Smooth muscle cell (in vitro differentiated cells): ENCODE data around the gene A2ML1. TPM values are rescaled to one million over a fixed set of nuclear protein-coding genes. Genes with fewer than 3 reads are reported as not detected.
"Not testable (repeated sequence)": the region's sequence is repeated elsewhere in the genome, so short reads cannot be mapped to it uniquely, and the experiment has no call there.

Experiments used
- DNase-seq: peaks from one replicate; lab custom pipeline; 2025; ENCODE audit not compliant: unreplicated experiment; lab: John Stamatoyannopoulos, UW
- H2AFZ ChIP-seq: fragments of 200-600 bp; sonication (generic); 2 replicates; pipeline ENCODE4 v1.6.0; 2016; ENCODE audit warnings: antibody characterized with exemption, low read depth, mild to moderate bottlenecking
- H3F3A ChIP-seq: fragments of 200-600 bp; sonication (generic); 2 replicates; pipeline ENCODE4 v1.6.0; 2017; ENCODE audit warnings: antibody characterized with exemption, low read depth
- H3K27ac ChIP-seq: fragments of 200-600 bp; sonication (generic); 2 replicates; pipeline ENCODE4 v1.5.1; 2016; ENCODE audit warnings: low read depth, mild to moderate bottlenecking
- H3K27me3 ChIP-seq: fragments of 200-600 bp; sonication (generic); 2 replicates; pipeline ENCODE4 v1.6.1; 2016; ENCODE audit warnings: low read depth, mild to moderate bottlenecking
- H3K36me3 ChIP-seq: fragments of 200-600 bp; sonication (generic); 2 replicates; pipeline ENCODE4 v1.5.1; 2016; ENCODE audit warnings: low read depth
- H3K4me1 ChIP-seq: fragments of 200-600 bp; sonication (generic); 2 replicates; pipeline ENCODE4 v1.5.1; 2016; ENCODE audit warnings: low read depth
- H3K4me2 ChIP-seq: fragments of 200-600 bp; sonication (generic); 2 replicates; pipeline ENCODE4 v1.6.0; 2016; ENCODE audit warnings: mild to moderate bottlenecking
- H3K4me3 ChIP-seq: fragments of 200-600 bp; sonication (generic); 2 replicates; pipeline ENCODE4 v1.5.1; 2016; ENCODE audit warnings: mild to moderate bottlenecking
- H3K79me2 ChIP-seq: fragments of 200-600 bp; sonication (generic); 2 replicates; pipeline ENCODE4 v1.6.0; 2016; ENCODE audit warnings: low read depth, mild to moderate bottlenecking
- H3K9ac ChIP-seq: fragments of 200-600 bp; sonication (generic); 2 replicates; pipeline ENCODE4 v1.6.0; 2016; ENCODE audit warnings: low read depth
- H3K9me3 ChIP-seq: fragments of 200-600 bp; sonication (generic); replicated peaks from 2 replicates; pipeline ENCODE4 v1.5.1; 2016; ENCODE audit warnings: low read depth
- H4K20me1 ChIP-seq: fragments of 200-600 bp; sonication (generic); 2 replicates; pipeline ENCODE4 v1.6.0; 2016; ENCODE audit warnings: low read depth
- WGBS: methylation state at CpG from one replicate; pipeline ENCODE4 v1.1.7; 2016; ENCODE audit warnings: low lambda C conversion rate; 5-methylcytosine and 5-hydroxymethylcytosine counted together
- polyA plus RNA-seq: library from polyadenylated mRNA; unstranded; fragments of >200 nt; fragmentation: Nextera tagmentation; extraction: Ambion mirVana; gene quantifications from 2 replicates; pipeline ENCODE4 v1.2.1, GENCODE V29; 2016
- total RNA-seq: library from RNA; depleted of rRNA; stranded (reverse); fragments of >200 nt; gene quantifications from 2 replicates; pipeline ENCODE4 v1.2.3, GENCODE V29; 2014
- TF ChIP-seq, protein P1 (sequence below): fragments of 200-600 bp; sonication (generic); IDR thresholded peaks from 2 replicates; pipeline ENCODE4 v1.5.1; 2017; ENCODE audit warnings: borderline replicate concordance, mild to moderate bottlenecking, antibody characterized with exemption; ENCODE audit not compliant: insufficient read depth, poor library complexity, severe bottlenecking

Gene A2ML1
- total and polyA plus RNA-seq, 2 experiments from 2014 or later: 2.4 to 10.0 TPM

GRCh38 chr12:8807084-8807483, 15.3 kb upstream of the A2ML1 start:
- H3K4me2 ChIP-seq, H3K9me3 ChIP-seq, H3K36me3 ChIP-seq, H3K27me3 ChIP-seq, H3K27ac ChIP-seq, H3K9ac ChIP-seq, H4K20me1 ChIP-seq, H2AFZ ChIP-seq, H3K4me3 ChIP-seq, H3K4me1 ChIP-seq, H3K79me2 ChIP-seq, DNase-seq, H3F3A ChIP-seq: not testable (repeated sequence)
- WGBS: 91% methylated on average over 11 of the region's 11 CpGs

- not testable (repeated sequence) for H3K4me3 ChIP-seq, H3K9me3 ChIP-seq, H3K36me3 ChIP-seq, H3K4me1 ChIP-seq, H3K79me2 ChIP-seq, H3K27me3 ChIP-seq, DNase-seq, H3F3A ChIP-seq, H3K4me2 ChIP-seq, H2AFZ ChIP-seq, H4K20me1 ChIP-seq, H3K27ac ChIP-seq, H3K9ac ChIP-seq
- WGBS: 59% methylated on average over 7 of the region's 7 CpGs
Observed at GRCh38 chr12:8810112-8810511, 12.3 kb upstream of the A2ML1 start.

DNA sequence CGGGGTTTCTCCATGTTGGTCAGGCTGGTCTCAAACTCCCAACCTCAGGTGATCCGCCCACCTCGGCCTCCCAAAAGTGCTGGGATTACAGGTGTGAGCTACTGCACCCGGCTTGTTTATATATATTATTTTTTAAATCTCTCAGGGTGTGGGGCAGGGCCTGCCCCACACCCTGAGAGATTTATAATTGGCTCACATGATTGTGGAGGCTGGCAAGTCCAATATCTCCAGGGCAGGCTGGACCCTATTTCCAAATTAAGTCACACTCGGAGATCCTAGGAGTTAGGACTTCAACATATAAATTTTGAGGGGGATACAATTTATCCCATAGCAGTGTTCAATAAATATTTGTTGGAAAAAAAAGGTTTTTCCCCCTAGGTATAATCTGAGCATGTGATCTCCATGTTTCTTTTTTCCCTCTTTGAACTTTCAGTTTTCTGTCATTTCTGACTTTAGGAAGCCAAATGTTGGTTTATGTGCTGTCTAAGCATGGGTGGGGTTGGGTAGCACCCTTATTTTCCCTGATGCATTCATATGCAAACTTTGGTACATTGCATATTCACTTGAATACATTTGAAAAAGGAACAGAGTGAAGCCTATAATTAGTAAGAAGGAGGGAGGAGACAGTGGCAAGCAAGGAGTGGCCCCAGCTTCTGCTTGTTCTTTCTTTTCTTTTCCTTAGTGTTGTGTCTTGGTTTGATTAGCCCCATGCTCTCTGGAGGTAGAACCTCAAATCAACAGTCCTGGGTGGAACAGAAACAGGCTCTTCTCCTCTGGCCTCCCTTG, 8.7 kb upstream of the A2ML1 start:
- 75% methylated on average over 5 of the region's 5 CpGs for WGBS
- Histone ChIP-seq H3K9me3 (no peaks in the 10 kb centered on the region), H3K9ac (no peak overlapping the region), H3K4me1 (no peaks in the 10 kb centered on the region), H3K79me2 (no peaks in the 10 kb centered on the region), H3K27me3 (no peaks in the 10 kb centered on the region), H3K4me3 (no peak overlapping the region), H3F3A (no peaks in the 10 kb centered on the region), H4K20me1 (no peaks in the 10 kb centered on the region), H3K36me3 (no peaks in the 10 kb centered on the region), H3K4me2 (no peak overlapping the region), H3K27ac (no peak overlapping the region), H2AFZ (no peak overlapping the region)
- TF ChIP-seq, protein P1, sequence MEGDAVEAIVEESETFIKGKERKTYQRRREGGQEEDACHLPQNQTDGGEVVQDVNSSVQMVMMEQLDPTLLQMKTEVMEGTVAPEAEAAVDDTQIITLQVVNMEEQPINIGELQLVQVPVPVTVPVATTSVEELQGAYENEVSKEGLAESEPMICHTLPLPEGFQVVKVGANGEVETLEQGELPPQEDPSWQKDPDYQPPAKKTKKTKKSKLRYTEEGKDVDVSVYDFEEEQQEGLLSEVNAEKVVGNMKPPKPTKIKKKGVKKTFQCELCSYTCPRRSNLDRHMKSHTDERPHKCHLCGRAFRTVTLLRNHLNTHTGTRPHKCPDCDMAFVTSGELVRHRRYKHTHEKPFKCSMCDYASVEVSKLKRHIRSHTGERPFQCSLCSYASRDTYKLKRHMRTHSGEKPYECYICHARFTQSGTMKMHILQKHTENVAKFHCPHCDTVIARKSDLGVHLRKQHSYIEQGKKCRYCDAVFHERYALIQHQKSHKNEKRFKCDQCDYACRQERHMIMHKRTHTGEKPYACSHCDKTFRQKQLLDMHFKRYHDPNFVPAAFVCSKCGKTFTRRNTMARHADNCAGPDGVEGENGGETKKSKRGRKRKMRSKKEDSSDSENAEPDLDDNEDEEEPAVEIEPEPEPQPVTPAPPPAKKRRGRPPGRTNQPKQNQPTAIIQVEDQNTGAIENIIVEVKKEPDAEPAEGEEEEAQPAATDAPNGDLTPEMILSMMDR: no peak
- no peak for DNase-seq

DNA sequence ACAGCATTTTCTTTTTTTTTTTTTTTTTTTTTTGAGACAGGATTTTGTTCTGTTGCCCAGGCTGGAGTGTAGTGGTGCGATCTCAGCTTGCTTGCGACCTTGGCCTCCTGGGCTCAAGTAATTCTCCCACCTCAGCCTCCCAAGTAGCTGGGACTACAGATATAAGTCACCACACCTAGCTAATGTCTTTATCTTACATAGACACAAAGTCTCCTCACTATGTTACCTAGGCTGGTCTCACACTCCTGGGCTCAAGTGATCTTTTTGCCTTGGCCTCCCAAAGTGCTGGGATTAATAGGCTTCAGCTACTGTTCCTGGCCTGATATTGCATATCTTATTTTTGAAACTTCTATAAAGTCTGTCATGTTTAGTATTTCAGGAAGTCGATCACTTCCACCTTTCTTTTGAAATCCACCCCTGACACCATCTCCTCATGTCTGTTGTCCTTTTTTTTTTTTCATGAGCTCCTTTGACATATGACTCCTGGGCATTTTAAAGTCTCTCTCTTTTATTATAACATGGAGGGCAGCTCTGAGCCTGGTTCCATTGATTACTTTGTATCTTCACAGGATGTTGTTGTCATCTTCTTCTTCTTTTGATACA, 5.9 kb upstream of the A2ML1 start:
- Histone ChIP-seq H3F3A (no peaks in the 10 kb centered on the region), H3K27ac (no peak overlapping the region), H3K9me3 (no peaks in the 10 kb centered on the region), H3K9ac (no peak overlapping the region), H3K4me2 (no peak overlapping the region), H4K20me1 (no peaks in the 10 kb centered on the region), H3K36me3 (no peaks in the 10 kb centered on the region), H3K79me2 (no peaks in the 10 kb centered on the region), H2AFZ (no peak overlapping the region), H3K4me3 (no peak overlapping the region), H3K27me3 (no peaks in the 10 kb centered on the region), H3K4me1 (no peaks in the 10 kb centered on the region)
- TF ChIP-seq, protein P1: no peak
- 92% methylated on average over 3 of the region's 3 CpGs for WGBS
- DNase-seq: no peak
